Liver (tissue), 9 donors: Measurements from ENCODE around the gene GXYLT2. TPM values are rescaled to one million over a fixed set of nuclear protein-coding genes. Genes with fewer than 3 reads are reported as not detected.

Experiments
- DNase-seq: peaks from one replicate; pipeline ENCODE4 v3.0.0-alpha.2; 2017; ENCODE audit warnings: low spot score
- H3K27ac ChIP-seq, 2 donors: one replicate each; pipeline ENCODE4 v1.7.0; 2013; ENCODE audit warnings: inconsistent platforms in 2 of 2, low read length in 2 of 2, control low read depth in 1 of 2, low read depth in 1 of 2, mild to moderate bottlenecking in 1 of 2
- H3K27me3 ChIP-seq, 4 donors: one replicate each; pipeline versions ENCODE4 v1.6.1 to v1.7.0; 2013; ENCODE audit warnings: low read length in 3 of 4, inconsistent platforms in 1 of 4, mild to moderate bottlenecking in 1 of 4, moderate library complexity in 1 of 4; ENCODE audit not compliant: control insufficient read depth in 4 of 4, insufficient read depth in 4 of 4
- H3K36me3 ChIP-seq, 4 donors: one replicate each; pipeline versions ENCODE4 v1.6.1 to v1.7.0; 2013; ENCODE audit warnings: low read length in 3 of 4, mild to moderate bottlenecking in 3 of 4, low read depth in 1 of 4, moderate library complexity in 1 of 4; ENCODE audit not compliant: control insufficient read depth in 4 of 4, insufficient read depth in 3 of 4
- H3K4me1 ChIP-seq, 4 donors: one replicate each; pipeline versions ENCODE4 v1.6.1 to v1.7.0; 2013; ENCODE audit warnings: low read length in 3 of 4, mild to moderate bottlenecking in 3 of 4, moderate library complexity in 1 of 4; ENCODE audit not compliant: control insufficient read depth in 4 of 4, insufficient read depth in 4 of 4
- H3K4me3 ChIP-seq, 3 donors: one replicate each; pipeline versions ENCODE4 v1.6.1 to v1.7.0; 2013; ENCODE audit warnings: low read length in 3 of 3, control low read depth in 1 of 3, low read depth in 1 of 3, mild to moderate bottlenecking in 1 of 3
- H3K9ac ChIP-seq, 2 donors: one replicate each; pipeline ENCODE4 v1.7.0; 2013; ENCODE audit warnings: low read length in 2 of 2, mild to moderate bottlenecking in 2 of 2, moderate library complexity in 2 of 2, control low read depth in 1 of 2, low read depth in 1 of 2
- H3K9me3 ChIP-seq, 4 donors: one replicate each; pipeline versions ENCODE4 v1.6.1 to v1.7.0; 2013; ENCODE audit warnings: low read length in 3 of 4; ENCODE audit not compliant: control insufficient read depth in 4 of 4
- EGR1 ChIP-seq, 2 donors: IDR thresholded peaks; 2 replicates each; pipeline ENCODE4 v1.6.1; 2016 to 2018; ENCODE audit warnings: antibody characterized with exemption in 2 of 2, low read depth in 2 of 2
- FOXA1 ChIP-seq: IDR thresholded peaks from 2 replicates; pipeline ENCODE4 v1.6.1; 2016; ENCODE audit warnings: antibody characterized with exemption
- FOXA2 ChIP-seq: IDR thresholded peaks from 2 replicates; pipeline ENCODE4 v1.6.1; 2016; ENCODE audit warnings: antibody characterized with exemption
- GABPA ChIP-seq, 2 donors: IDR thresholded peaks in 1 of 2; conservative IDR thresholded peaks in 1 of 2; 2 replicates each; pipeline ENCODE4 v1.6.1; 2016; ENCODE audit warnings: antibody characterized with exemption in 2 of 2, mild to moderate bottlenecking in 1 of 2, moderate library complexity in 1 of 2
- HNF4A ChIP-seq, 2 donors: conservative IDR thresholded peaks; 2 replicates each; pipeline ENCODE4 v1.6.1; 2016; ENCODE audit warnings: antibody characterized with exemption in 2 of 2, mild to moderate bottlenecking in 2 of 2
- HNF4G ChIP-seq: IDR thresholded peaks from 2 replicates; pipeline ENCODE4 v1.6.1; 2016; ENCODE audit warnings: antibody characterized with exemption
- JUND ChIP-seq, 2 donors: IDR thresholded peaks; 2 replicates each; pipeline ENCODE4 v1.6.1; 2016; ENCODE audit warnings: antibody characterized with exemption in 2 of 2
- NR2F2 ChIP-seq: IDR thresholded peaks from 2 replicates; pipeline ENCODE4 v1.6.1; 2016; ENCODE audit warnings: antibody characterized with exemption
- RAD21 ChIP-seq, 2 donors: IDR thresholded peaks; 2 replicates each; pipeline ENCODE4 v1.6.1; 2016; ENCODE audit warnings: antibody characterized with exemption in 2 of 2, mild to moderate bottlenecking in 2 of 2
- REST ChIP-seq: IDR thresholded peaks from 2 replicates; pipeline ENCODE4 v1.6.1; 2016; ENCODE audit warnings: antibody characterized with exemption, mild to moderate bottlenecking
- RXRA ChIP-seq, 2 donors: IDR thresholded peaks; 2 replicates each; pipeline ENCODE4 v1.6.1; 2017 to 2018; ENCODE audit warnings: antibody characterized with exemption in 2 of 2, mild to moderate bottlenecking in 1 of 2
- SP1 ChIP-seq: IDR thresholded peaks from 2 replicates; pipeline ENCODE4 v1.6.1; 2018; ENCODE audit warnings: antibody characterized with exemption, mild to moderate bottlenecking
- TAF1 ChIP-seq: conservative IDR thresholded peaks from 2 replicates; pipeline ENCODE4 v1.6.1; 2016; ENCODE audit warnings: antibody characterized with exemption, mild to moderate bottlenecking
- YY1 ChIP-seq: IDR thresholded peaks from 2 replicates; pipeline ENCODE4 v1.6.1; 2016; ENCODE audit warnings: antibody characterized with exemption, mild to moderate bottlenecking
- WGBS: extraction: QIAGEN DNeasy Blood & Tissue Kit; methylation state at CpG from one replicate; pipeline ENCODE4 v1.1.7; 2013; 5-methylcytosine and 5-hydroxymethylcytosine counted together
- polyA plus RNA-seq, 2 donors: library from polyadenylated mRNA; stranded (reverse) in 1 of 2; unstranded in 1 of 2; fragments of 200-250 nt in 1 of 2; fragments of >200 nt in 1 of 2; fragmentation: Nextera tagmentation in 1 of 2; extraction: Ambion mirVana in 1 of 2; gene quantifications; one replicate each; pipeline versions ENCODE4 v1.2.1 to v1.2.3, GENCODE V29; 2013 to 2015
- total RNA-seq, 2 donors: library from RNA; depleted of rRNA; stranded (reverse); fragments of >200 nt; gene quantifications; one replicate each; pipeline ENCODE4 v1.2.3, GENCODE V29; 2014
- TF ChIP-seq, protein P1 (sequence below): fragments of 150-350 bp; IDR thresholded peaks from 2 replicates; pipeline ENCODE4 v1.5.1; 2017; ENCODE audit warnings: improper control_type of control experiment, low read depth, low read length; ENCODE audit not compliant: missing input control
- TF ChIP-seq, protein P2 (sequence below): IDR thresholded peaks from 2 replicates; pipeline ENCODE4 v1.6.1; 2016; ENCODE audit warnings: antibody characterized with exemption
- TF ChIP-seq, protein P3 (sequence below): IDR thresholded peaks from 2 replicates; pipeline ENCODE4 v1.6.1; 2016; ENCODE audit warnings: antibody characterized with exemption
- TF ChIP-seq, protein P4 (sequence below): IDR thresholded peaks from 2 replicates; pipeline ENCODE4 v1.6.1; 2016; ENCODE audit warnings: antibody characterized with exemption
- donor health status: healthy.
- donor health status: healthy.
- donor health status: healthy.
- donor health status: healthy.
- donor health status: healthy.

Gene GXYLT2
- total and polyA plus RNA-seq, 4 donors = 0.06 to 0.98 (median 0.10) TPM

- Histone ChIP-seq H3K4me3 (no peak overlapping the region), H3K36me3 (peaks cover 0 to 20% (median 18%) of the 10 kb centered on the region in 4 donors), H3K27me3 (no peaks in the 10 kb centered on the region), H3K9ac (no peak overlapping the region), H3K27ac (no peak overlapping the region), H3K4me1 (peaks cover 2 to 3% (median 3%) of the 10 kb centered on the region in 4 donors), H3K9me3 (no peaks in the 10 kb centered on the region)
- TF ChIP-seq, protein P1, sequence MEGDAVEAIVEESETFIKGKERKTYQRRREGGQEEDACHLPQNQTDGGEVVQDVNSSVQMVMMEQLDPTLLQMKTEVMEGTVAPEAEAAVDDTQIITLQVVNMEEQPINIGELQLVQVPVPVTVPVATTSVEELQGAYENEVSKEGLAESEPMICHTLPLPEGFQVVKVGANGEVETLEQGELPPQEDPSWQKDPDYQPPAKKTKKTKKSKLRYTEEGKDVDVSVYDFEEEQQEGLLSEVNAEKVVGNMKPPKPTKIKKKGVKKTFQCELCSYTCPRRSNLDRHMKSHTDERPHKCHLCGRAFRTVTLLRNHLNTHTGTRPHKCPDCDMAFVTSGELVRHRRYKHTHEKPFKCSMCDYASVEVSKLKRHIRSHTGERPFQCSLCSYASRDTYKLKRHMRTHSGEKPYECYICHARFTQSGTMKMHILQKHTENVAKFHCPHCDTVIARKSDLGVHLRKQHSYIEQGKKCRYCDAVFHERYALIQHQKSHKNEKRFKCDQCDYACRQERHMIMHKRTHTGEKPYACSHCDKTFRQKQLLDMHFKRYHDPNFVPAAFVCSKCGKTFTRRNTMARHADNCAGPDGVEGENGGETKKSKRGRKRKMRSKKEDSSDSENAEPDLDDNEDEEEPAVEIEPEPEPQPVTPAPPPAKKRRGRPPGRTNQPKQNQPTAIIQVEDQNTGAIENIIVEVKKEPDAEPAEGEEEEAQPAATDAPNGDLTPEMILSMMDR = no peak
- TF ChIP-seq GABPA (IDR thresholded peaks at IDR 0.05 in 1 of 2, conservative IDR thresholded peaks at IDR 0.05 in 1 of 2) (no peak), FOXA2 (no peak), TAF1 (no peak), FOXA1 (no peak), RAD21 (IDR thresholded peaks at IDR 0.05) (no peak), NR2F2 (no peak), HNF4A (conservative IDR thresholded peaks at IDR 0.05) (no peak), JUND (IDR thresholded peaks at IDR 0.05) (no peak), YY1 (no peak), RXRA (IDR thresholded peaks at IDR 0.05) (no peak), REST (no peak), EGR1 (IDR thresholded peaks at IDR 0.05; ENCODE audit: low read depth in 2 of 2) (no peak), SP1 (no peak), HNF4G (no peak)
- TF ChIP-seq, protein P2, sequence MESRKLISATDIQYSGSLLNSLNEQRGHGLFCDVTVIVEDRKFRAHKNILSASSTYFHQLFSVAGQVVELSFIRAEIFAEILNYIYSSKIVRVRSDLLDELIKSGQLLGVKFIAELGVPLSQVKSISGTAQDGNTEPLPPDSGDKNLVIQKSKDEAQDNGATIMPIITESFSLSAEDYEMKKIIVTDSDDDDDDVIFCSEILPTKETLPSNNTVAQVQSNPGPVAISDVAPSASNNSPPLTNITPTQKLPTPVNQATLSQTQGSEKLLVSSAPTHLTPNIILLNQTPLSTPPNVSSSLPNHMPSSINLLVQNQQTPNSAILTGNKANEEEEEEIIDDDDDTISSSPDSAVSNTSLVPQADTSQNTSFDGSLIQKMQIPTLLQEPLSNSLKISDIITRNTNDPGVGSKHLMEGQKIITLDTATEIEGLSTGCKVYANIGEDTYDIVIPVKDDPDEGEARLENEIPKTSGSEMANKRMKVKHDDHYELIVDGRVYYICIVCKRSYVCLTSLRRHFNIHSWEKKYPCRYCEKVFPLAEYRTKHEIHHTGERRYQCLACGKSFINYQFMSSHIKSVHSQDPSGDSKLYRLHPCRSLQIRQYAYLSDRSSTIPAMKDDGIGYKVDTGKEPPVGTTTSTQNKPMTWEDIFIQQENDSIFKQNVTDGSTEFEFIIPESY = no peak
- TF ChIP-seq, protein P3, sequence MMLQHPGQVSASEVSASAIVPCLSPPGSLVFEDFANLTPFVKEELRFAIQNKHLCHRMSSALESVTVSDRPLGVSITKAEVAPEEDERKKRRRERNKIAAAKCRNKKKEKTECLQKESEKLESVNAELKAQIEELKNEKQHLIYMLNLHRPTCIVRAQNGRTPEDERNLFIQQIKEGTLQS = no peak
- TF ChIP-seq, protein P4, sequence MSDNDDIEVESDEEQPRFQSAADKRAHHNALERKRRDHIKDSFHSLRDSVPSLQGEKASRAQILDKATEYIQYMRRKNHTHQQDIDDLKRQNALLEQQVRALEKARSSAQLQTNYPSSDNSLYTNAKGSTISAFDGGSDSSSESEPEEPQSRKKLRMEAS = no peak
- DNase-seq = no peak
- WGBS = 93% methylated on average over 3 of the region's 3 CpGs
Observed at GRCh38 chr3:72839057-72839456, 48.8 kb upstream of the GXYLT2 start.
